ENCODE data around the gene PDE4DIP.
"Not testable (repeated sequence)": the region's sequence is repeated elsewhere in the genome, so short reads cannot be mapped to it uniquely, and the experiment has no call there.

PDE4DIP gene

DNA sequence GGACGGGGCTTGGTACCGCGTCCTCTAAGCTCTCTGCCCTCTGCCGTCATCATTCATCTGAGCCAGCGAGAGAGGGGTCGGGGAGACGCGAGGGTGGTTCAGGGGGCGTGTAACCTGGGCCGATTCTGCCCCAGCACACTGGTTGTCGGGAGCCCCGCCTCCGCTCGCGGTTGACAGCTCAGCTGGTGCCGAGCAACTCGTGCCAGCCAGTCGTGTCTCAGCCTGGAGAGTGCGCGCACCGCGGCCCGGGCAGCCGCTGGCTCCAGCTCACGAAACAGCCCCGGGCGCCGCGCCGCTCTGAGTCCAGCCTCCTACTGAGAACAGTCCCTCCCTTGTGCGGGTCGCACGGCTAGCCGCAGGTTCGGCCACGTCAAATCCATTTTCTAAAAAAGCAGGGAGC is at the start of gene PDE4DIP:
Gene PDE4DIP, plus strand, starts transcription at position 209 of the 400 bp plus-strand sequence. CDS start 347 bp downstream, outside the sequence.
- peak; percentile 15 for DNase-seq

DNA sequence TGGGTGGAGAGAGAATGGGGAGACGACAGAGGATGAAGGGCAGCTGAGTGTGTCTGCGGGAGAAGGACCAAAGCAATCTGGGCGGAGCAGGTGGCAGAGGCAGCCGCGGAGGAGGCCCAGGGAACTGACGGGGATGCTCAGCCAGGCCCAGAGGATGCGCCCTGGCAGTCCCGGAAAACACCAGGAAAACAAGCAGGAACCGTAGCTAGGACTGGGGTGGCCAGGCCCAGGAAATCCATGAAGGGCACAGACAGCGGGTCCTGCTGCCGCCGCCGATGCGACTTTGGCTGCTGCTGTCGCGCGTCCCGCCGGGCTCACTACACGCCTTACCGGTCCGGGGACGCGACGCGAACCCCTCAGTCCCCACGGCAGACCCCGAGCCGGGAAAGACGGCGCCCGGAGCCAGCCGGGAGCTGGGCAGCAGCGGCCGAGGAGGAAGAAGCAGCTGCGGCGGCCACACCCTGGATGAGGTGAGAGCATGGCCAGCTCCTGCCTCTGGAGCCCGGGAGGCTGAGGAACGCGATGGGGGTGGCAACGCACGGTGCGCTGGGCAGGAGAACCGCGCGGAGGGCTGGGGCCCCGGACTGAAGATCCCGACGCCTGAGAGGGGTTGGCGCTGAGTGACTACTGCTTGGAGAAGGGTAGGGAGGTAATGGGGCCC is 35.8 kb upstream of the PDE4DIP start:
- not testable (repeated sequence) for DNase-seq

DNA sequence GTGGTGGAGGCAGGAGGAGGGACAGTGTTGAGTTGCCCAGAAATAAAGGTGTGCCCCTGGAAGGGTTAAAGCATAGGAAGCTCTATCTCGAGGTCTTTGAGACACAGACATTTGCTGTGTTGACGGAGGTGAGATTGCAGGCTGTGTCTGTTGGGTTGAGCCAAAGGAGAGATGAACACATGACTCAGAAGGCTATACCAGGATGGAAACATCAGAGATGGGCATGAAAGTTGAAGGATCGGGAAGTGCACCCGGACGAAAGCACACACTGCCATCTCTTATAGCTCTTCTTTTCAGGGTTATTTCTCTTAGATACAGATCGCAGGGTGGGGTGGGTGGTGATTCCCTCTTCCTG is 35.3 kb upstream of the PDE4DIP start:
- DNase-seq: not testable (repeated sequence)

DNA sequence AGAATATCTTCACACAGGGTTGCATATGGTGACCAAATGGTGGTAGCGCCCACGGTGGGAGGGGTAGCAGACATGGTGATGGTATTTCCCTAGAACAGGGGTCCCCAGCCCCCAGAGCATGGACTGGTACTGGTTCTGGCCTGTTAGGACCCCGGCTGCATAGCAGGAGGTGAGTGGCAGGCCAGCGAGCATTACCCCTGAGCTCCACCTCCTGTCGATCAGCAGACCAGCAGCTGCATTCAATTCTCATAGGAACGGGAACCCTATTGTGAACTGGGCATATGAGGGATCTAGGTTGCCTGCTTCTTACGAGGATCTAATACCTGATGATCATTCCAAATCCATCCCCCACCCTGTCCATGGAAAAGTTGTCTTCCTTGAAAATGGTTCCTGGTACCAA is 22.0 kb upstream of the PDE4DIP start:
- DNase-seq: not testable (repeated sequence)

DNA sequence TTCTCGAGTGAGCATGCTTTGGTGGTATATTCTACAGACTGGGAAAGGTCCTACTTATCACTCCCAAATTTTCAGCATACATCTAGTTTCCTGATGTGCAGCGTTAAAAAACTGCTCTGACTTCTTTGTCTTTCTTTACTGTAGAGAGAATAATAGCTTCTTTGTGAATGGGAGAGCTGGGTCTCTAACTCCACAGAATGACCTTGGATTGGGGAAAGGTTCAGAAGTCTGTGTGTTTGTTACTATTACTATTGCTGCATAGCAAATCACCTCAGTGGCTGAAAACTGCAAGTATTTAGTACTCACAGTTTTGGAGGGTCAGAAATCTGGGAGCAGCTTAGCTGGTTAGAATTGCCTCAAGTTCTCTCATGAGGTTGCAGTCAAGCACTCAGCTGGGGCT is 20.4 kb upstream of the PDE4DIP start:
- not testable (repeated sequence) for DNase-seq

DNA sequence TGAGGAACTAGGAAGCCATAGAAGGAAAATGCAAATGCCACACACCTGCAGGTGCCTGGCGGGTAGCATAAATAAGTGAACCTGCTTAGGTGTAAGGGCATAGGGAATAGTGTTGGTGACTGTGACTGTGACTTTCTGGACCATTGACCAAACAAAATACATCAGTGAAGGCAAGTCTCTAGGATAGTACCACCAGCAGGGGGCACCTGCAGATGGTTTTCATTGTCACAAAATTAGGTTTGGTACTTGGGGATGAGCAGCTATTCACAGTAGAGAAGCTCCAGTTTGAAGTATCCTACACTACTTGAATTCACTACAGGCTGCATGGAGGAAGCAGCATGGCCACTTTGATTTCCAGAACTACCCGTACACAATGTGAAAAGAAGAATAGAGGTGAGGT is 19.2 kb upstream of the PDE4DIP start:
- not testable (repeated sequence) for DNase-seq

DNA sequence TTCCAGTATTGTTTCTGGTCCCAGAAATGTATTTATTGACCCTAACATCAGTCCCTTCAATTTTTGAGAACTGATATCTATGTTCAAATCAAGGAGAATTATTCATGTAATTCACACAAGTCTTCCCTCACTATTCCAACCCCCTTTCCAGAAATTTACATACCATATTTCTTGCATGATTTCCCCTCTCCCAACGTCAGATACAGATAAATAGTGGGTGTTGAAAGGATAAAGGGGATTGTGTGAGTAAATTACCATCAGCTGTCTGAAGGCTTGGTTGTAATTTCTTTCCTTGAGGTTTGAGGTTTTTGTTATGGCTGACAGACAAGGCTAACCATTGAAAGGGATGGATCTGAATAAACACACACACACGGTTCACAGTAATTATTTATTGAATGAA is 15.7 kb upstream of the PDE4DIP start:
- not testable (repeated sequence) for DNase-seq

DNA sequence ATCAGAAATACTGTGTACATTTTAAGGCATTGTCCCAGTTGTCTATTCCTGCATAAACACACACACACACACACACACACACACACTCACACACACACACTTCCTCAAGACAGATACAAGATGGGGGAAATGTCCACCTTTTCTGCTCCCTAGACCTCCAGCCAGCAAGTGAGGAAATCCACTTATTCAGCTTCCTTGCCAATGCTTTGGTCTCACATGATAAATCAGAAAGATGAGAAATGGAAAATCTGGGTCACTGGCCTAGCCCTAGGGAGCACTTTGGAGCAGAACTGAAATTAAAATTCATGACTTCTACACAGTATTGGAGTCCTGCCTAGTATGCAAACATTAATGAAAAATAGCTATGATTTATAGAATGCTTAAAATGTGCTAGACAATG is 15.3 kb upstream of the PDE4DIP start:
- not testable (repeated sequence) for DNase-seq

DNA sequence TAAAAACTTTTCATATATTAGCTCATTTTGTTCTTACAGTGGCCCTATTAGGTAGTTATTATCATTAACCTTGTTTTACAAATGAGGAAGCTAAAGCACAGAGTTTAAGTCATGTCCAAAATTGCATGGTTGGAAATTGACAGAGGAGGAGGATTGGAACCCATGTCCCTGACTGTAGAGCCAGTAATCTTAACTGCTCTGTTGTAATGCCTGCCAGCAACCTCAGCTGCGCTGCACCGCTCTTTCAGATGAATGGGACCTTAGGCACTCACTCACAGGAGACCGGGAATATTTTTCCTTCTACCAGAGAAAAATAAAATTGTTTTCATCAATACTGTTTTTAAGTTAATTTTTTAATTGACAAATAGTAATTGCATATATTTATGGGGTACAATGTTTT is 14.9 kb upstream of the PDE4DIP start:
- DNase-seq: not testable (repeated sequence)

DNA sequence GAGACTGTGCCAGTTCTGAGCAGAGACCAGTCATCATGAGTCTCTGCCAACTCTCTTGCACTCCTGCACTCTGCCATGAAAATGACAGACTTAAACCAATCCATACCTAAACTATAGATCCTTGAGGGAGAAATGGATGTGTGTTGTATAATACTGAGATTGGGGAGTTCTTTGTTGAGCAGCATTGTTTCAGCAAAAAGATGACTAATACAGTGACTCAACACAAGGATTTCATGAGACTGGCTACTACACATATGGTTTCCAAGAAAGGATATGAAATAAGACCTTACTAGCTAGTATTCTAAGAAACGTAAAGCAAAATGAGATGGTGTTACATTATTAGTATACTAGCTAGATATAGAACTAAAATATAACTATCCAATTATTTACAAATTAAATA is 3.0 kb upstream of the PDE4DIP start:
- DNase-seq: not testable (repeated sequence)

DNA sequence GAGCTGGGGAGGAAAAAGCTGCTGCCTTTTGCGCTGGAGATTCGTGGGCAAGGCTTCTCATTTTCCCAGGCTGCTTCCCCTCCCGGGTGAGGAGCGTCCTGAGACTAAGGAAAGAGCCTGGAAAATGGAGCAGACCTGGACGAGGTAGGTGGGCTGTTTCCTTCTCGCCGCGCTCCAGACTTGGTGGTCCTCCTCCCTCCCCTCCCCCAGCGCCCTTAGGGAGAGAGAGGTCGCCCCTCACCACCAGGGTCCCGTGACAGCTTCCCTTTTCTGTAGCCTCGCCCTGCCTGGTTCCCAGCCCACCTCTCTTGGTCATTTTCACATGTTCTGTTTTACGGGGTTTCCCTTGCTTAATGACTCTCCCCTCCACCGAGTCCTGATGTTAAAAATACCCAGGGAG is 423 bp downstream of the PDE4DIP start:
- DNase-seq: not testable (repeated sequence)

DNA sequence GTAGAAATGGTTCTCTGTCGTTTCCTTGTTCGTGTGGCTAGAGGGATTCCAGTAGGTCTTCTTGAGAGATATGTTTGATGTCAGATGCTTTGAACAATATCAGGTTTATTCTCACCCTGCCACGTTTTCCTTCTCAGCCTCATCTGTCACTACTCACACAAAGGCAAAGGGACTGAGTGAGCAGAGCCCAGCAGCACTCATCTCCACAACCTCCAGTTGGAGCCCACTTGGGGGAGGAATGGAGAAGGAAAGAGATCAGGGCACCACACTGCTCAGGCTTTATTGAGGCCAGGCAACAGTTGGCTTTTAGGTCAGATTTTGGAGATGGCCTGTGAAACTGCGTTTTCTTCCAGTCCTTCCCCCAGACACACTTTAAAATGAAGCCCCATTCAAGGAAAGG is 840 bp downstream of the PDE4DIP start:
- DNase-seq: not testable (repeated sequence)

DNA sequence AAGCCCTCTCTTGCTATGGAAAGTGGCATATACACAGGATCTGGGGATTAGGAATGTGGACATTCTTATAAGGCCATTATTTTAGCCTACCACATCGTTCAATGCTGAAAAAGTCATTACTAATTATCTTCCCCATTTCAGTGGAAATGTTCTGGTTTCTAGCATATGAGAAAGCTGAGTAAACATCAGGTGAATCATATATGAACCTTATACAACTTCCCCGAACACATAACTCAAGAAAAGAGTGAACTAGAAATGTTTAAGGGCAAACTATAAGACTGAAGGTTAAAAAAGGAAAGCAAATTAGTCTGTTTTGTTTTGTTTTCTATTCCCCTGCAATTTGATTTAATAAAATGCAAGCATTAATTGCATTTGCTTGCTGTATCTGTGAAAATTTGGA is 6.1 kb downstream of the PDE4DIP start:
- not testable (repeated sequence) for DNase-seq

DNA sequence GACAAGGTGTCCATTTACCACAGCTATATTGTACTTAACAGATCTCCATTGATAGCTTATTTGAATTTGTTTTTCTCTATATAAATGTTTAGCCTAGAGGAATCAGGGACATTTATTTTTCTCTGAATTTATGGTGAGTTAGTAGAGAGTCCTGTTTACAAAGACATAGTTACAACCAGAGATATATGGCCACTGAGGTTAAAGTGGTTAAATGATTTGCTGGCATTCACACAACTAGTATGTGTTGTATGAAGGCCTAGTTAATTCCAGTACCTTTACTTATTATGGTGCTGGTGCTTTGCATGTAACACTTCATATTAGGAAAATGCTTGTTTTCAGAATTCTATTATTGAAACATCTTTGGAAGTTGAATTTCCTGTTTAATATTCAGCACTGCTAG is 6.6 kb downstream of the PDE4DIP start:
- DNase-seq: not testable (repeated sequence)

DNA sequence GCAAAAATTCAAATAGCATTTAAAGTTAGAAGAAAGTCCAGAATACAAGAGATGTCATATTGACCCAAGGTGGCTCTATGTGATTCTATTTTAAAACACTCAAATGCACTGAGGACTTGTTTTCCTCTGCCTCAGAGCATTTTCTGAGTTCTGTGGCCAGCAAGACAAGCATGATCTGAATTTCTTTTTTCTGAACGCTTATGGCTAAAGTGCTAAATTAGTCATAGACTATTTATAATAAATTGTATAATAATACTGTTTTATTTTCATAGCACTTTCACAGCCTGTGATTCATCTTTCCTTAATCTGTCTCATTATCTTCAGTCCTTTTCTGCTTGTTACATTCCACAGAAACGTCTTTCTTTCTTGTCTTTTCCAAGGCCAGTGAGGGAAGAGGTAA is 7.5 kb downstream of the PDE4DIP start:
- not testable (repeated sequence) for DNase-seq

DNA sequence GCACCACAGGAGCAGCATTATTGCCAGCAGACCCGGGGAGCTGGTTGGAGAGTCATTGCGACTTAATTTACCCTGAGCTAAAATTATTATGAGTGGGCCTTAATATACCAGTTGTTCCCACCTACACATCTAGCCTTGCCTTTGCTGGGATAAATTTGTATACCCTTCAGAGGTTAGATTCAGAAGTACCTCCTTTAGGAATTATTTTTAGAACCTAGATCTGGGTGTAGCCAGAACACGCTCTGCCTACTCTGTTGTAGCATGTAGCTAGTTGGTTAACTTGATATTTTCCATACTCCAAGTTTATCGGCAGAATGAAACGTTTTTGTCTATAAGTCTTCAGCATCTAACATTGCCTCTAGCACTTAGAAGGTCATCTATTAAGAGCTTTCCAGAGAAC is 9.1 kb downstream of the PDE4DIP start:
- DNase-seq: not testable (repeated sequence)

DNA sequence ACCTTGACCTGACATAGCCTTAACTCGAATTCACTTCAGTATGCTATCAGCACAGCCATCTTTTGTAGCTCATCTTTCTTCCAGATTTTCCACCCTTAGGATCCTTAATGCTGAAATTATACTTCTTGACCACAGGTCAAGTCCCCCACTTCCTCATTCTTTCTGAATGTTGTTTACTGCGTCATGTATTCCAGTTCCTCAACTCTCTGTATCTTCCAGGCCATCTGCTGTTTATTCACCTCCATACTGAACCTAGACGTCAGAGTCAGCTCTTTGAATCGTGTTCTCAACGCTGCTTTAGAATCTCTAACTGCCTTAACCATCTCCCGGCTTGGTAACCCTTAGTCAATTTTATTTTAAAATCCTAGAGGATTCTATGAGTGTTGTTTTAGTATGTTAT is 9.8 kb downstream of the PDE4DIP start:
- DNase-seq: not testable (repeated sequence)

DNA sequence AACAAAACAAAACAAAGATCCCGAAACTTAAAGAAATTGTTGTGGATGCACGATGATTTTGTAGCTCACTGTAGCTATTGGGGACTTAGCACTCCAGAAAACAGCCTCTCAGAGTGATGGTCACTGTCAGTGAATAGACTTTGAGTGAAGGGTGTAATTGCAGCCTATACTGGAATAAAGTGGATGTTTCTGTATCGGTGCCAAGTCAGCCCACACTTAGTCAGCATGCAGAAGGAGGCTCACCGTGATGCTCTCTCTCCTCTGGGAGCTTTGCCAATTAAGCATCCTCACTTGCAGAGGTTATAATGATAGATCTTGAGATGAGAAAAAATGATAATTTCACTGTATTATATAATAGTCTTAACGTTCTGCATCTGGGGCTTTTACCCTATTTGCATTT is 11.1 kb downstream of the PDE4DIP start:
- DNase-seq: not testable (repeated sequence)

DNA sequence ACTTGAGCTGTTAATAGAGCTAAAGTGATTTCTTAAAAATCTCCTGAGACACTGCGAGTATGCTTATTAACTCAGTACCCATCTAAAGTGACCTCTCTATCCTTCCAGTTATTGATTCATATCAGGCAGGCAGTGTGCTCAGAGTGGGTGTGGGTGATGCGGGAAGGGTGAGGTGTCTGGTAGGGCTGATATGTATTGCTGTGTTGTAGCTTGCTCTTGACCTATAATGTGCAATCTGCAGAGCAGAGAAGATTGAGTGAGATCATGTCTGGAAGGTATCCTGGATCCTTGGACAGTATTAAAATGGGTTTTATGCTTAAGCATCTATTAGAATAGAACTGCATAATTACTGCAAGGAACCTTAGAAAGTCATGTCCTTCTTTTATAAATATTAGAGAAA is 15.8 kb downstream of the PDE4DIP start:
- DNase-seq: not testable (repeated sequence)

DNA sequence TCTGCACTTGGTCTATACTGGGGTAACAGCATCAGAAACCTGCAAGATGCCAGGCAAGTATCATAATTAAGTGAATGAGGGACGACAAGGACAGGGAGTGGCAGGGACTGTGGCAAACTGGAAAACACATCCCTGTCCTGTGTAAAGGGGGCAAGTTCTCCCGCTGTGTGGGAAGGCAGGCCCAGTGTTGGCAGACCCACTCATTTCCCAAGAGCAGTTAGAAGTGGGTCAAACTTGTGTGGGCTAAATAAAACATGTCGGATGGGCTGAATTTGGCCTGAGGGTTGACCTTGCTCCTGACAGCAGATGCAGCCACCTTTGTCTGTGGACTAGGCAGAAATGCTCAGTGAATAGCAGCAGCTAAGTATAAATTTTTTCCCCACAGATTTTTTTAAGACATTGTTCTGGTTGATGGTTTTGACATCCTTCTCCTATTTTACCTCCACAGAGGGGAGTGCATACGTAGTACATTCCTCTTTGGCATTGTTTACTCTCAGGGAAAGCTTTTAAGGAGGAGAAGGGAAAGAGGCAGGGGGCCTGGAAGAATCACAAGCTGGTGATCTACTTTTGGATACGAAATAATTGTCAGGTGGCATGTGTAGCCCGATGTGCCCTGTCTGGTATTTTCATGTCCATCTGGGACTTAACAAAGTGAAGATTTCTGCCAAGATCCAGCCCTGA is 16.5 kb downstream of the PDE4DIP start:
- DNase-seq: not testable (repeated sequence)

DNA sequence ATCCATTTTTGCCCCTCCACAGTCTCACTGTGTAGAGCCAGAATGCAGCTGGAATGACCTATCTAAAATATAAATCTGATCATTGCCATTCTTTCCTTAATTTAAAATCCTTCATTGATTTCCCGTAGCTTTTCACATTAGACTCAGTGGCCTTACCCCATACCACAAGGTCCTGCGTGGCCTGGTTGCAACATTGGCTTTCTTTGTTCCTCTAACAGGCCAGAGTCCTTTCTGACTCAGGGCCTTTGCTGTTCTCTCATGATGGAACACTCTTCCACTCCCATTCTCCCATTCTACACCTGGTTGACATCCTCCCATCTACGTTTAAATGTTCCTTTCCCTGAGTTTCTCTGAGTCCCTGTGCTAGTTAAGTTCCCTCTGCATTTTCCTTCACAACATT is 18.4 kb downstream of the PDE4DIP start:
- not testable (repeated sequence) for DNase-seq

DNA sequence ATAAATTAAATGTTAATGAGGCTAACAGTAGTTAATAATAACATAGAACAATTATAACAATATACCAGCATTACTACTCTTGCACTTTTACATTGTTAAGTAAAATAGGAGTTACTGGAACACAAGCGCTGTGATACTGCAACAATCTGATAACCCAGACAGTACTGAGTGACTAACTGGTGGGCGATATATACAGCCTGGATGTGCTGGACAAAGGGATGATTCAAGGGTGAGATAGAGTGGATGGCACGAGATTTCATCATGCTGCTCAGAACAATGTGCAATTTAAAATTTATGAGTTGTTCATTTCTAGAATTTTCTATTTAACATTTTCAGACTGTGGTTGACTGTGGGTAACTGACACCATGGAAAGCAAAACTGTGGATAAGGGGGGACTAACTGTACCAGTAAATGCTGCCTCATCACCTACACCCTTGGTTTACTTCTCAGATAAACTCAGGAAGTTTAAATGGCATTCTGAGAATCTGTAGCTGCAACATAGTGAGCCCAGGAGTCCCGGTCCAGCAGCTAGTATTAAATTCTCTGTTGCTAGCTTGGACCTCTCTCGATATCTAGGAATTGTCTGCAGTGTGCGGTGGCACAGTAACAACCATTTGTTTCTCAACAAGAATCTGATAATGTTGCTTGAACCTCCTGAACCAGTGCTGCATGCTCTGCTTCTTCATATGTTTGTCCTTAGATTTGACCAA is 24.9 kb downstream of the PDE4DIP start:
- not testable (repeated sequence) for DNase-seq

DNA sequence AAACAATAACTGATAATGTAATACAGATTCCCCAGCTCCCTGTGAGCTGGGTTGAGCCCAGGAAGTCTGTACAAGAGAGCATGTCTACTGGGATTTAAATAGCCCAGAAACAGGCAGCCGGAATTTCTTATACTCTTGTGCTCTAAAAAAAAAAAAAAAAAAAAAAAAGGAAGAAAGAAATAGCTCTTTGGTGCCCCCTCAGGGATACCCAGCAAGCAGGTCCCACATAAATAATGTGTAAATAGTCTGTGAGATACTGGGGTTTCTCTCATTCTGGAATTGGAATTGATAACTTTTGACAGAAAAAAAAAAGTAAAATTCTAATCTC is 25.4 kb downstream of the PDE4DIP start:
- not testable (repeated sequence) for DNase-seq
